DMS79 (cell line): Measurements from ENCODE around the gene KCNG3.

Experiments
- DNase-seq: peaks from one replicate; lab custom pipeline; 2025; lab: John Stamatoyannopoulos, UW

The KCNG3 gene

GRCh38 chr2:42493468-42494354, at the start of gene KCNG3:
Gene KCNG3 (minus strand): TSS chr2:42493982. CDS start chr2:42493501, 481 bp downstream.
- DNase-seq, result peak; percentile 35

DNA sequence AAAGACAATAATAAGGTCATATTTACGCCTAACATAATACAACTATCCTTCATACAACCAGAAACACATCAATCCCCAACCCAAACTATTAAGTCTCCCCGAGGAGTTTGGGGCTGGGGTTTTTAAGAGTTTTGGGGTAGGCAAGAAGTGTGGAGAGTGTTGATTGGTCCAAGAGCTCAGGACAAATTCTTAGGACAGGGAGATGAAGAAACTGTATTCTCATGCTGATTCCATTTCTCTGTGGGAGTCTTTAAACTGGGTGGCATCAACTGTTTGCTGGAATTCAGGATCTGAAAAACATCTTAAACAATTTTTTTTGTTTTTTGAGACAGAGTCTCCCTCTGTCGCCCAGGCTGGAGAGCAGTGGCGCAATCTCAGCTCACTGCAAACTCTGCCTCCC, 49.1 kb upstream of the KCNG3 start:
- DNase-seq, result no peak

DNA sequence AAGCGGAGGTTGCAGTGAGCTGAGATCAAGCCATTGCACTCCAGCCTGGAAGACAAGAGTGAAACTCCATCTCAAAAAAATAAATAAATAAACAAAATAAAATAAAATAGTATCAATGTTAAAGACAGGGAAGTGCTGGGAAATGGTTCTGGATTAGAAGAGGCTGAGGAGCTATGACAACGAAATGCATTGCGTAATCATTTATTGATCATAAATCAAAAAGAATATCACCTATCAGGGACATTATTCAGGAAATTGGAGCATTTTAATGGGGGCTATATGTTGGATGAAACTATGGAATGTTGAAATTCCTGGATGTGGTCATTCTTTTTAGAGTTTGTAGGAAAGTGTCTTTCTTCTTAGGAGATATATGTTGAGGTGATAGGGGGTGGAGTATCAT, 43.7 kb upstream of the KCNG3 start:
- DNase-seq, result no peak

- DNase-seq, result no peak
These were observed 38.6 kb upstream of the KCNG3 start for GRCh38 chr2:42532397-42532796.

DNA sequence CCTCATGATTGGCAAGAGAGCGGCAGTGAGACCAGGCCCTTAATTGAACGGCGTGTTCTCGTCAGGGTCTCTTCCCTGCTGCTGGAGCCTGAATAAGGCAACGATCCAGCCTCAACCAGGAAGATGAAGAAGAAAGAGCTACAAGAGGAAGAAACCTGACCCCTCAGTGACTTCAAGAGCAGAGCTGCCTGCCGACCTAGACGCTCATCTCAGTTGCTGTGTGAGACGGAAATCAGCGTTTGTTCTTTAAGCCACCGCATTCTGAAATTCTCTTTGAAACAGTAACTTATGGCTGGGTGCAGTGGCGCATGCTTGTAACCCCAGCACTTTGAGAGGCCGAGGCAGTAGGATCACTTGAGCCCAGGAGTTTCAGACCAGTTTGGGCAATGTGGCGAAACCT, 29.6 kb upstream of the KCNG3 start:
- peak; percentile 56 for DNase-seq

DNA sequence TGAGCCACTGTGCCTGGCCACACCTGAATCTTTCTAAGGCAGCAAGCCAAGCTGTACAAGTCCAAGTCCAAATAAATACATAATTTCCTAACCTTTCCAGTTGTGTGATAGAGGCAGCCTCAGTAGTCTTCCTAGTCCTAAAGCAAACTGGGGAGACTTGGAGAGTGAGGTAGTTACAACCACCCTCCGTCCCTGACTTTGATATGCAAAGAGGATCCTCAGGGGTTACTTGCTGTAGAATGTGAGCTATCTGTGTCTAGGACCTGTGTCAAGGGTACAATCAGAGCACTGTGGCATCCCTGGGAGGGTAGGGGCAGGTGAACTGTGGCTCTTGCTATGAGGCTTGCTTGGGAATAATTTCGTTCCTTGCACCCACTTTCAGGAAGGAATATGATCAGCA, 28.3 kb upstream of the KCNG3 start:
- DNase-seq, result no peak

GRCh38 chr2:42519624-42520023, 25.8 kb upstream of the KCNG3 start:
- DNase-seq, result no peak

DNA sequence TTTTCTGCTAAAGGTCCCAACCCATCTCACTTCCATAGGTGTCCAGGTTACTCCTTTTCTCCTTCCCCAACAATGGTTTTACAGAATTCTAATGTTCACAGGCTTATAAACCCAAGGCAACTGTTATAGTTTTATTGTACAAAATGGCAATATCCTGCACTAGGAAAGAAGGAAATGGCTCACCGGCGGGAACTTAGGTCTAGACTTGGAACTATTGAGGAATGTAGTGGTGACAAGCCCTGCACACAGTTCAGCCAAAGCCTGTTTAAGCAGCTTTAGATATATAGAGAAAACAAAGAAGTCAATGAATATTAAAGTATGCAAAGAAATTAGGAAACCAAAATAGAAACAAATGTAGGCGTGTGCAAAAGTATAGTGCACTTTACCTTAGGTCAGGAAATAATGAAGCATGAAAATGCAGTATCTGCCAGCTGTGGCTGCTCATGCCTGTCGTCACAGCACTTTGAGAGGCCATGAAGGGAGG, 22.7 kb upstream of the KCNG3 start:
- no peak for DNase-seq

GRCh38 chr2:42513252-42513918, 19.6 kb upstream of the KCNG3 start:
- no peak for DNase-seq

DNA sequence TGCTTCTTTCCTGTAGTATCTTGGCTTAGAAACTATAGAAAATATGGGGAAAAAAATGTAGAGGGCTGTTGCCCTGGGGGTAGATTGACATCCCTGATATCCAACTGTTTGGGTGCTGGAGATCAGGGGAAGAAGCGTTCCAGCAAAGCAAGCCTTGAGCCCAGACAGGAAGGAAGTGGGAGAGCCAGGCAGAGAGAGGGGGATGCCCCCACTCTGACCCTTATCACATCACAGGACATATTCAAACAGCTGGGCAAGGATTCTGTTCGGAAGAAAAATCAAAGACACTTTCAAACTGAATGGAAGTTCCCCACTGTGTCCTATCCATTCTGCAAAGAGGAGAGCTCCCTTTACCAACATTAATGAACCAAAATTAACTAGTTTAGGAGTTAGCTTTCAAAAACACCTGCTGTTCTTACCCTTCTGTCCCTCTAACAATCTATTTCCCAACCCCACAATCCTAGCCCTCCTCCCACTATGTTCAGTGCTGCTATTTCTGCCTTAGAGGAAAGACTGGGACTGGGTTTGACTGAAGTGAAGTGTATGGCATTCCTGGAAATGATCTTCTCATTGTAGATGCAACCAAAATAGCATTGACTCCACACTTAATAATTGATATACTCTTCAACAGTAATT, 16.9 kb upstream of the KCNG3 start:
- no peak for DNase-seq

- DNase-seq, result no peak
These were observed 16.4 kb upstream of the KCNG3 start for GRCh38 chr2:42510191-42510590.

DNA sequence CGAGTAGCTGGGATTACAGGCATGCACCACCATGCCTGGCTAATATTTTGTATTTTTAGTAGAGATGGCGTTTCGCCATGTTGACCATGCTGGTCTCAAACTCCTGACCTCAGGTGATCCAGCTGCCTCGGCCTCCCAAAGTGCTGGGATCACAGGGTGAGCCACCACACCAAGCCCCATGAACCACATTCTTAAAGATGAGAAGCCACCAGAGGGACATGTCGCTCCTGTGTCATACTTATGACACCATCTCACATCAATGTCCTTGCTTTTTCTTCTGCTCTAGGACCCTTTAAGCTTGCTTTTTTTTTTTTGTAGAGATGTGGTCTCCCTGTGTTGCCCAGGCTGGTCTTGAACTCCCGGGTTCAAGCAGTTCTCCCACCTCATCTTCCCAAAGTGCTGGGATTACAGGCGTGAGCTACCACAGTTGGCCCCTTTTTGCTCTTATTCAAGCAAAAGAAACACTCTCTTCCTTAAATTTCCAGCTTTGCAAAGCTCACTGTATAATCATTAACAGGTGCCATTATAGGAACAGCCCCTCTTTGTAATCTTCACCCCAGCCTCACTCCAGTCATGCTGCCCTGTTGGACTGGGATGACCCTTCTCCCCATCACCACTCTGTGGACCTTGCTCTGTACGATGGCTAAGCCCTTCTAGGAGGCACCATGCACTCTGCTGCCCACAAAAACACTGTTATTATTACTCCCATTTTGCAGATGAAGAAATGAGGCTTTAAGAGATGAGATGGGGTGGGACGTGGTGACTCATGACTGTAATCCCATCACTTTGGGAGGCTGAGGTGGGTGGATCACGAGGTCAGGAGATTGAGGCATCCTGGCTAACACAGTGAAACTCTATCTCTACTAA, 10.8 kb upstream of the KCNG3 start:
- no peak for DNase-seq

DNA sequence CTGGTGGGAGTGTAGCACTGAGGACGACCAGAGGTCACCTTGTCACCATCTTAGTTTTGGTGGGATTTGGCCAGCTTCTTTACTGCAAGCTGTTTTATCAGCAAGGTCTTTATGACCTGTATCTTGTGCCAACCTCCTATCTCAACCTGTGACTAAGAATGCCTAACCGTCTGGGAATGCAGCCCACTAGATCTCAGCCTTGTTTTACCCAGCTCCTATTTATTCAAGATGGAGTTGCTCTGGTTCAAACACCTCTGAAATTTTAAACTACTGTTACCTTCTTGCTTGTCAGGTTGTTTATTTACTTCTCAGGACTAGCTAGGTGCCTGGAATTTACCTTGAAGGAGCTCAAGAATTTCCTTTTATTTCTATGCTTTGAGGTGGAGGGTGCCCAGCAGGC, 9.5 kb upstream of the KCNG3 start:
- DNase-seq, result no peak

GRCh38 chr2:42498497-42498896, 4.7 kb upstream of the KCNG3 start:
- no peak for DNase-seq

GRCh38 chr2:42495611-42496010, 1.8 kb upstream of the KCNG3 start:
- DNase-seq, result no peak

DNA sequence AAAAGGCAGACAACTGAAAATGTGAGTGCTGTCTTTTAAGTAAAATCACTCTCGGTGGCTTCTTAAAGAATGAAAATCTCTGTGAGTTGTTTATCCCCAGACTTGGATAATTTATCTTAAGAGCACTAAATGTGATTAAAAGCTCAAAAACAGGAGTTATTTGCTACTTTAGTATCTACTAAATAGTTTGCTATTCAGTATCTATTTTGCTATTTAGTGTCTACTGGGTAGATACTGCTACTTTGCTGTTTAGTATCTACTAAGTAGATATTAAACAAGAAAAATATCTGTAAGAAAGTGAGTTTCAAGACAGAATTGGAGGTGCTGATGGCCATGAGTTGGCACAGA, 1.4 kb upstream of the KCNG3 start:
- no peak for DNase-seq

GRCh38 chr2:42494355-42495233, 812 bp upstream of the KCNG3 start:
- DNase-seq, result peak; percentile 91

DNA sequence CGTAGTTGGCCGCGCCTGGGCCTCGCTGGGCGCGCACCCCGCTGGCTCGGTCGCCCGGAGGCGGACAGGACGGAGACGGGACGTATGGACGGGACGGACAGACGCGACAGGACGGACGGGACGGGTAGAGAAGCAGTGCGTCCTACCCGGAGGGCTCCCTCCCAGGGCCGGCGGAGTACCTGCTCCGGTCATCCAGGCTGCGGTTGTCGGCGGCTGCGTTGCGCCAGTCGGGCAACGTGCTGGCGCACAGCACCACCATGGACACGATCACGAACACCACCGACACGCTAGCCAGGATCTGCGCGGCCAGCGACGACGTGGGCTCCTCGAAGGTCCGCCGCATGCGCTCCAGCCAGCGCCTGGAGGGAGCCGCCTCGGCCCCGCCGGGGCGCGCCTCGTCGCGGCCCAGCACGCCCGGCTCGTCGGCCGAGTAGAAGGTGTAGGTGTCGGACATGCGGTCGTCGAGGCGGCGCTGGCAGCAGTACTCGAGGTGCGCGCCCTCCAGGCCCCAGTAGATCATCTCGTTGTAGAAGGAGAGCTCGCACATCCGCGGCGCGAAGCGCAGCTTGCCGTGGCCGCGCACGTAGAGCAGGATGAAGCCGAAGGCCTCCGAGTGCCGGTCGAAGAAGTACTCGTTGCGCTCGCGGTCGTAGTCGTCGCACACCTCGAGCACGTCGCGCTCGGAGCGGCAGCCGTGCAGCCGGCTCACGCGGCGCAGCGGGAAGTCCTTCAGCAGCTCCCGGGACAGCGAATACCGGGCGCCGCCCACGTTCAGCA, 903 bp downstream of the KCNG3 start:
- peak; percentile 19 for DNase-seq

DNA sequence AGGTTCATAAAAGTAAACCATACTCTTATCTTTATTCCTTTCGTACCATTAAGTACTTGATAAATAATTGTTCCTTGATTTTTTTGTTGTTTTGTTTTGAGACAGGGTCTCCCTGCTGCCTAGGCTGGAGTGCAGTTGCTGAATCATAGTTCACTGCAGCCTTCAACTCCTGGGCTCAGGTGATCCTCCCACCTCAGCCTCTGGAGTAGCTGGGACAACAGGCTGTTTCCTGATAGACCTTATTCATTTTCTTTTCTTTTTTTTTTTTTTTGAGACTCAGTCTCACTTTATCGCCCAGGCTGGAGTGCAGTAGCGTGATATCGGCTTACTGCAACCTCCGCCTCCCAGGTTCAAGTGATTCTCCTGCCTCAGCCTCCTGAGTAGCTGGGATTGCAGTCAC, 5.5 kb downstream of the KCNG3 start:
- no peak for DNase-seq
